AG04449 (cell line): ENCODE results near the gene DHRS3.

Experiments used
- CTCF ChIA-PET: fragments of 350-600 bp; formaldehyde crosslinking; extraction: SDS; loops from one replicate; lab custom pipeline; 2021; ENCODE audit warnings: antibody characterized with exemption; lab: Yijun Ruan, JAX
- POLR2A ChIA-PET: fragments of 400-600, 350-600 bp; formaldehyde crosslinking; extraction: SDS; loops from one replicate; lab custom pipeline; 2020; ENCODE audit warnings: antibody characterized with exemption, inconsistent platforms; lab: Yijun Ruan, JAX
- DNase-seq: peaks from one replicate; pipeline ENCODE4 v3.0.0-alpha.2; 2010; ENCODE audit warnings: low read depth, low spot score
- H3K4me3 ChIP-seq: 2 replicates; pipeline ENCODE4 v1.5.1; 2011; ENCODE audit warnings: low read depth, mild to moderate bottlenecking, control low read depth, low read length
- CTCF ChIP-seq: IDR thresholded peaks from one replicate; pipeline ENCODE4 v1.5.1; 2011; ENCODE audit warnings: mild to moderate bottlenecking, moderate library complexity, low read length, control low read depth, inconsistent platforms; ENCODE audit not compliant: insufficient read depth; ENCODE audit errors: missing control alignments

The DHRS3 gene

GRCh38 chr1:12585536-12585935 lies 32.5 kb downstream of the DHRS3 start:
- no peak for DNase-seq
- CTCF ChIA-PET, result interaction anchor here (0.9 kb wide), 1 partner anchor 20 kb away, joined by 3 read pairs; no protein-coding TSS in a partner anchor
- no peak for TF ChIP-seq CTCF
- H3K4me3 ChIP-seq, result no peak overlapping the region
- POLR2A ChIA-PET, result no interaction called here

GRCh38 chr1:12584900-12585525 lies 33.0 kb downstream of the DHRS3 start:
- no peak for TF ChIP-seq CTCF
- POLR2A ChIA-PET, result no interaction called here
- CTCF ChIA-PET, result no interaction called here

GRCh38 chr1:12583484-12583883 lies 34.5 kb downstream of the DHRS3 start:
- DNase-seq, result no peak
- POLR2A ChIA-PET, result no interaction called here
- TF ChIP-seq CTCF, result no peak
- H3K4me3 ChIP-seq, result no peak overlapping the region
- CTCF ChIA-PET, result no interaction called here

More at GRCh38 chr1:12584900-12585525, 33.0 kb downstream of the DHRS3 start:
- H3K4me3 ChIP-seq, result no peak overlapping the region
- DNase-seq, result no peak

GRCh38 chr1:12582649-12583048 lies 35.4 kb downstream of the DHRS3 start:
- TF ChIP-seq CTCF, result no peak
- no peak for DNase-seq
- CTCF ChIA-PET, result no interaction called here
- POLR2A ChIA-PET, result no interaction called here
- H3K4me3 ChIP-seq, result no peak overlapping the region

GRCh38 chr1:12581179-12581578 lies 36.8 kb downstream of the DHRS3 start:
- no peak for DNase-seq
- H3K4me3 ChIP-seq, result no peak overlapping the region
- TF ChIP-seq CTCF, result no peak
- POLR2A ChIA-PET, result no interaction called here
- CTCF ChIA-PET, result interaction anchor here (1.5 kb wide), 1 partner anchor 13 kb away, joined by 3 read pairs; no protein-coding TSS in a partner anchor

GRCh38 chr1:12580054-12580887 lies 37.7 kb downstream of the DHRS3 start:
- CTCF ChIA-PET, result interaction anchor here (1.5 kb wide), 1 partner anchor 14 kb away, joined by 3 read pairs; no protein-coding TSS in a partner anchor
- no peak for DNase-seq

More at GRCh38 chr1:12580054-12580887, 37.7 kb downstream of the DHRS3 start:
- H3K4me3 ChIP-seq, result no peak overlapping the region
- TF ChIP-seq CTCF, result no peak
- POLR2A ChIA-PET, result no interaction called here
